Astrocyte (in vitro differentiated cells and primary cell): ENCODE data around the gene GPR68.

Experiments
- CTCF ChIP-seq: IDR thresholded peaks from 2 replicates; pipeline ENCODE4 v1.5.1; 2011; ENCODE audit warnings: low read depth, mild to moderate bottlenecking, inconsistent platforms, low read length, moderate library complexity; ENCODE audit not compliant: insufficient read depth
- EZH2 ChIP-seq: IDR thresholded peaks from 2 replicates; pipeline ENCODE4 v1.6.1; 2012; ENCODE audit warnings: mild to moderate bottlenecking, low read length, inconsistent platforms; ENCODE audit not compliant: insufficient read depth

- TF ChIP-seq CTCF (no peak), EZH2 (no peak)
These were observed 23.5 kb upstream of the GPR68 start for GRCh38 chr14:91267965-91268437.
